ENCODE data around the gene FOXE3.

Gene FOXE3

GRCh38 chr1:47431534-47431933, 15.4 kb downstream of the FOXE3 start:
- H3K36me3 ChIP-seq (ENCODE audit: control insufficient read depth in 1 of 2, insufficient read depth in 2 of 2, low read length in 2 of 2) = no peaks in the 10 kb centered on the region
- peaks cover 59% of the 10 kb centered on the region for H3K27me3 ChIP-seq (ENCODE audit: insufficient read depth, low read length)
- no peak overlapping the region for H3K14ac ChIP-seq (ENCODE audit: low read length)
- H3K4me3 ChIP-seq (ENCODE audit: low read depth, low read length) = no peak overlapping the region
- no peak overlapping the region for H3K27ac ChIP-seq (ENCODE audit: low read depth, low read length)
- H4K8ac ChIP-seq (ENCODE audit: low read depth, low read length) = no peak overlapping the region
- no peak overlapping the region for H3K18ac ChIP-seq (ENCODE audit: low read length)
- H3K79me1 ChIP-seq (ENCODE audit: low read length) = no peaks in the 10 kb centered on the region
- H2BK5ac ChIP-seq (ENCODE audit: low read depth, low read length, poor library complexity) = no peak overlapping the region
- H2AFZ ChIP-seq (ENCODE audit: insufficient read depth, low read length, poor library complexity) = no peak overlapping the region
- H3K4ac ChIP-seq (ENCODE audit: low read depth, low read length) = no peak overlapping the region
- no peak overlapping the region for H4K91ac ChIP-seq (ENCODE audit: low read depth, low read length)
- no peak overlapping the region for H2AK5ac ChIP-seq (ENCODE audit: low read length)
- no peak overlapping the region for H4K12ac ChIP-seq (ENCODE audit: low read depth, low read length)
- no peak for DNase-seq
- H3K4me2 ChIP-seq (ENCODE audit: low read length) = no peak overlapping the region
- no peak overlapping the region for H2BK120ac ChIP-seq (ENCODE audit: insufficient read depth, low read length, poor library complexity)
- no peak overlapping the region for H3K9ac ChIP-seq (ENCODE audit: low read length)
- no peak overlapping the region for H3K23ac ChIP-seq (ENCODE audit: low read length)
- H3K79me2 ChIP-seq (ENCODE audit: control insufficient read depth, insufficient read depth, low read length, poor library complexity) = no peaks in the 10 kb centered on the region
- WGBS (ENCODE audit: extremely low coverage, insufficient coverage, insufficient read length) = no CpG with 5 or more reads among the region's 1 CpG
- H2BK12ac ChIP-seq (ENCODE audit: low read length) = no peak overlapping the region
- H3K9me3 ChIP-seq (ENCODE audit: insufficient read depth, low read depth, low read length) = peaks cover 3% of the 10 kb centered on the region
- peaks cover 7 to 13% of the 10 kb centered on the region in 2 experiments for H3K4me1 ChIP-seq (ENCODE audit: control insufficient read depth in 1 of 2, insufficient read depth in 2 of 2, low read length in 2 of 2)

GRCh38 chr1:47432071-47433036, 16.3 kb downstream of the FOXE3 start:
- Histone ChIP-seq H3K4me2 (ENCODE audit: low read length) (peak overlapping the region; percentile 38), H2AFZ (ENCODE audit: insufficient read depth, low read length, poor library complexity) (no peak overlapping the region), H3K27me3 (ENCODE audit: insufficient read depth, low read length) (peaks cover 61% of the 10 kb centered on the region), H3K4me1 (ENCODE audit: control insufficient read depth in 1 of 2, insufficient read depth in 2 of 2, low read length in 2 of 2) (peaks cover 7 to 18% of the 10 kb centered on the region in 2 experiments), H2BK120ac (ENCODE audit: insufficient read depth, low read length, poor library complexity) (no peak overlapping the region), H3K4me3 (ENCODE audit: low read depth, low read length) (no peak overlapping the region), H3K79me2 (ENCODE audit: control insufficient read depth, insufficient read depth, low read length, poor library complexity) (no peaks in the 10 kb centered on the region), H3K23ac (ENCODE audit: low read length) (no peak overlapping the region), H2BK12ac (ENCODE audit: low read length) (no peak overlapping the region), H2AK5ac (ENCODE audit: low read length) (no peak overlapping the region), H3K9ac (ENCODE audit: low read length) (no peak overlapping the region), H3K4ac (ENCODE audit: low read depth, low read length) (no peak overlapping the region), H3K36me3 (ENCODE audit: control insufficient read depth in 1 of 2, insufficient read depth in 2 of 2, low read length in 2 of 2) (no peaks in the 10 kb centered on the region), H3K14ac (ENCODE audit: low read length) (no peak overlapping the region), H3K18ac (ENCODE audit: low read length) (no peak overlapping the region), H3K79me1 (ENCODE audit: low read length) (no peaks in the 10 kb centered on the region), H3K27ac (ENCODE audit: low read depth, low read length) (no peak overlapping the region), H2BK5ac (ENCODE audit: low read depth, low read length, poor library complexity) (no peak overlapping the region), H4K8ac (ENCODE audit: low read depth, low read length) (no peak overlapping the region), H4K91ac (ENCODE audit: low read depth, low read length) (no peak overlapping the region), H3K9me3 (ENCODE audit: insufficient read depth, low read depth, low read length) (peaks cover 3% of the 10 kb centered on the region), H4K12ac (ENCODE audit: low read depth, low read length) (no peak overlapping the region)
- WGBS (ENCODE audit: extremely low coverage, insufficient coverage, insufficient read length) = no CpG with 5 or more reads among the region's 32 CpGs
- DNase-seq = peak in 1 of 2 donors; percentile 53

GRCh38 chr1:47433037-47433421, 16.9 kb downstream of the FOXE3 start:
- H4K91ac ChIP-seq (ENCODE audit: low read depth, low read length) = no peak overlapping the region
- no CpG with 5 or more reads among the region's 17 CpGs for WGBS (ENCODE audit: extremely low coverage, insufficient coverage, insufficient read length)

GRCh38 chr1:47433477-47434050, 17.5 kb downstream of the FOXE3 start:
- Histone ChIP-seq H3K4me3 (ENCODE audit: low read depth, low read length) (no peak overlapping the region), H2BK5ac (ENCODE audit: low read depth, low read length, poor library complexity) (no peak overlapping the region), H3K18ac (ENCODE audit: low read length) (no peak overlapping the region), H3K14ac (ENCODE audit: low read length) (no peak overlapping the region), H2BK120ac (ENCODE audit: insufficient read depth, low read length, poor library complexity) (no peak overlapping the region), H3K4me2 (ENCODE audit: low read length) (peak overlapping the region; percentile 39), H3K4me1 (ENCODE audit: control insufficient read depth in 1 of 2, insufficient read depth in 2 of 2, low read length in 2 of 2) (peaks cover 10 to 19% of the 10 kb centered on the region in 2 experiments), H3K23ac (ENCODE audit: low read length) (no peak overlapping the region), H2AK5ac (ENCODE audit: low read length) (no peak overlapping the region), H2AFZ (ENCODE audit: insufficient read depth, low read length, poor library complexity) (no peak overlapping the region), H2BK12ac (ENCODE audit: low read length) (no peak overlapping the region), H3K79me1 (ENCODE audit: low read length) (no peaks in the 10 kb centered on the region), H3K36me3 (ENCODE audit: control insufficient read depth in 1 of 2, insufficient read depth in 2 of 2, low read length in 2 of 2) (no peaks in the 10 kb centered on the region), H3K9me3 (ENCODE audit: insufficient read depth, low read depth, low read length) (peaks cover 3% of the 10 kb centered on the region), H4K12ac (ENCODE audit: low read depth, low read length) (no peak overlapping the region), H3K27me3 (ENCODE audit: insufficient read depth, low read length) (peaks cover 64% of the 10 kb centered on the region), H4K8ac (ENCODE audit: low read depth, low read length) (no peak overlapping the region), H3K27ac (ENCODE audit: low read depth, low read length) (no peak overlapping the region), H3K79me2 (ENCODE audit: control insufficient read depth, insufficient read depth, low read length, poor library complexity) (no peaks in the 10 kb centered on the region), H4K91ac (ENCODE audit: low read depth, low read length) (no peak overlapping the region), H3K9ac (ENCODE audit: low read length) (no peak overlapping the region), H3K4ac (ENCODE audit: low read depth, low read length) (no peak overlapping the region)
- no CpG with 5 or more reads among the region's 30 CpGs for WGBS (ENCODE audit: extremely low coverage, insufficient coverage, insufficient read length)
- DNase-seq = no peak

More at GRCh38 chr1:47433037-47433421, 16.9 kb downstream of the FOXE3 start:
- H2BK12ac ChIP-seq (ENCODE audit: low read length) = no peak overlapping the region
- no peak overlapping the region for H2BK120ac ChIP-seq (ENCODE audit: insufficient read depth, low read length, poor library complexity)
- no peaks in the 10 kb centered on the region for H3K36me3 ChIP-seq (ENCODE audit: control insufficient read depth in 1 of 2, insufficient read depth in 2 of 2, low read length in 2 of 2)
- H3K18ac ChIP-seq (ENCODE audit: low read length) = no peak overlapping the region
- no peaks in the 10 kb centered on the region for H3K79me2 ChIP-seq (ENCODE audit: control insufficient read depth, insufficient read depth, low read length, poor library complexity)
- DNase-seq = no peak
- no peak overlapping the region for H3K4me3 ChIP-seq (ENCODE audit: low read depth, low read length)
- no peak overlapping the region for H3K23ac ChIP-seq (ENCODE audit: low read length)
- H3K4ac ChIP-seq (ENCODE audit: low read depth, low read length) = no peak overlapping the region
- H3K27ac ChIP-seq (ENCODE audit: low read depth, low read length) = no peak overlapping the region
- H3K27me3 ChIP-seq (ENCODE audit: insufficient read depth, low read length) = peaks cover 65% of the 10 kb centered on the region
- no peaks in the 10 kb centered on the region for H3K79me1 ChIP-seq (ENCODE audit: low read length)
- H4K8ac ChIP-seq (ENCODE audit: low read depth, low read length) = no peak overlapping the region
- H4K12ac ChIP-seq (ENCODE audit: low read depth, low read length) = no peak overlapping the region
- no peak overlapping the region for H2AK5ac ChIP-seq (ENCODE audit: low read length)
- H3K9me3 ChIP-seq (ENCODE audit: insufficient read depth, low read depth, low read length) = peaks cover 3% of the 10 kb centered on the region
- peaks cover 9 to 19% of the 10 kb centered on the region in 2 experiments for H3K4me1 ChIP-seq (ENCODE audit: control insufficient read depth in 1 of 2, insufficient read depth in 2 of 2, low read length in 2 of 2)
- H2BK5ac ChIP-seq (ENCODE audit: low read depth, low read length, poor library complexity) = no peak overlapping the region
- no peak overlapping the region for H2AFZ ChIP-seq (ENCODE audit: insufficient read depth, low read length, poor library complexity)
- no peak overlapping the region for H3K9ac ChIP-seq (ENCODE audit: low read length)
- no peak overlapping the region for H3K14ac ChIP-seq (ENCODE audit: low read length)
- H3K4me2 ChIP-seq (ENCODE audit: low read length) = peak overlapping the region; percentile 38

Measured in trophoblast cell (in vitro differentiated cells and primary cell).